Transverse colon (tissue), 4 donors: ENCODE measurements around the gene ZNF546. TPM values are rescaled to one million over a fixed set of nuclear protein-coding genes. Genes with fewer than 3 reads are reported as not detected.

Experiments used
- DNase-seq: peaks from one replicate; pipeline ENCODE4 v3.0.0-alpha.2; 2019
- H3K27ac ChIP-seq, 4 donors: fragments of 200-600 bp; sonication (generic); 2 replicates each; pipeline ENCODE4 v1.5.1; 2016 to 2018; ENCODE audit warnings: inconsistent platforms in 4 of 4
- H3K27me3 ChIP-seq: fragments of 200-600 bp; sonication (generic); 2 replicates; pipeline ENCODE4 v1.5.1; 2017; ENCODE audit warnings: inconsistent platforms
- H3K36me3 ChIP-seq, 4 donors: fragments of 200-600 bp; sonication (generic); 2 replicates each; pipeline ENCODE4 v1.5.1; 2017 to 2019; ENCODE audit warnings: inconsistent platforms in 4 of 4
- H3K4me1 ChIP-seq, 4 donors: fragments of 200-600 bp; sonication (generic); 2 replicates each; pipeline ENCODE4 v1.5.1; 2017 to 2020; ENCODE audit warnings: inconsistent platforms in 4 of 4
- H3K4me3 ChIP-seq, 4 donors: fragments of 200-600 bp; sonication (generic); 1 replicate in 1 of 4; 2 replicates in 3 of 4; pipeline versions ENCODE4 v1.5.1 to v1.6.1; 2017 to 2019; ENCODE audit warnings: inconsistent platforms in 4 of 4
- H3K9me3 ChIP-seq, 2 donors: fragments of 200-600 bp; sonication (generic); 2 replicates each; pipeline ENCODE4 v1.5.1; 2017 to 2019; ENCODE audit warnings: inconsistent platforms in 2 of 2
- CTCF ChIP-seq, 5 experiments: fragments of 200-600 bp in 3 of 5; fragments of 450-650 bp in 2 of 5; sonication (generic) in 3 of 5; IDR thresholded peaks; 1 replicate in 2 of 5; 2 replicates in 3 of 5; pipeline ENCODE4 v1.5.1; 2016 to 2017; ENCODE audit warnings: antibody characterized with exemption in 5 of 5, inconsistent platforms in 3 of 5, mild to moderate bottlenecking in 2 of 5, moderate library complexity in 1 of 5
- EP300 ChIP-seq: sonication (generic); formaldehyde crosslinking; IDR thresholded peaks from one replicate; pipeline ENCODE4 v1.6.1; 2017; ENCODE audit warnings: antibody characterized with exemption, low read depth
- POLR2A ChIP-seq: fragments of 450-650 bp; IDR thresholded peaks from one replicate; pipeline ENCODE4 v1.6.1; 2016; ENCODE audit warnings: antibody characterized with exemption, mild to moderate bottlenecking, moderate library complexity
- POLR2AphosphoS5 ChIP-seq, 3 donors: sonication (generic); formaldehyde crosslinking; IDR thresholded peaks; one replicate each; pipeline ENCODE4 v1.6.1; 2016; ENCODE audit warnings: antibody characterized with exemption in 3 of 3
- WGBS, 2 donors: methylation state at CpG; one replicate each; pipeline ENCODE4 v1.1.5; 2018; ENCODE audit warnings: low coverage in 1 of 2; 5-methylcytosine and 5-hydroxymethylcytosine counted together
- in situ Hi-C, 4 donors: fragments of 200-750 bp; cut with MboI; loops; one replicate each; pipeline versions ENCODE4 v1.15.0 to v1.15.1; 2017; ENCODE audit warnings: low sequenced_read_pairs in 3 of 4, low pct_ligation_motif_present in 1 of 4, low pct_unique_long_range_greater_than_20kb in 1 of 4
- intact Hi-C: fragments of 100-400 bp; cut with DNase I; formaldehyde crosslinking; loops from one replicate; pipeline ENCODE4 v1.15.1; 2023; ENCODE audit warnings: low total_unique reads
- total RNA-seq, 4 donors: library from RNA; depleted of rRNA; stranded (reverse); fragments of >200 nt; gene quantifications; one replicate each; pipeline ENCODE4 v1.1.0, GENCODE V29; 2016

The ZNF546 gene
- total RNA-seq, 4 donors from 2014 or later = 0.60 to 8.1 (median 2.4) TPM

GRCh38 chr19:39967561-39967960, 29.3 kb upstream of the ZNF546 start:
- intact Hi-C loops (loop anchor here (10.0 kb wide), 1 partner anchor 173 kb away; no protein-coding TSS in a partner anchor), in situ Hi-C loops (no loop called here)
- Histone ChIP-seq H3K36me3 (peaks cover 0 to 5% (median 0%) of the 10 kb centered on the region in 4 donors), H3K4me1 (peaks cover 15 to 38% (median 20%) of the 10 kb centered on the region in 4 donors), H3K27me3 (no peaks in the 10 kb centered on the region), H3K4me3 (no peak overlapping the region), H3K27ac (no peak overlapping the region), H3K9me3 (no peaks in the 10 kb centered on the region)
- DNase-seq = no peak
- WGBS, 2 donors = 86 to 90% methylated on average over 9 of the region's 9 CpGs
- TF ChIP-seq EP300 = no peak

DNA sequence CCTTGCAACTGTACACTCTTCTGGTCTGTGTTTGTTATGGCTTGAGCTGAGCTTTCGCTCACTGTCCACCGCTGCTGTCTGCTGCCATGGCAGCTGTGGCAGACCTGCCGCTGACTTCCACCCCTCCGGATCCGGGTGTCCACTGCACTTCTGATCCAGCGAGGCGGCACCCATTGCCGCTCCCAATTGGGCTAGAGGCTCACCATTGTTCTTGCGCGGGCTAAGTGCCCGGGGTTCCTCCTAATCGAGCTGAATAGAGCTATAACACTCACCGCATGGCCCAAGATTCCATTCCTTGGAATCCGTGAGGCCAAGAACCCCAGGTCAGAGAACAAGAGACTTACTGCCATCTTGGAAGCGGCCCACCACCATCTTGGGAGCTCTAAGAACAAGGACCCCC, 28.1 kb upstream of the ZNF546 start:
- in situ Hi-C loops = no loop called here
- DNase-seq = no peak
- intact Hi-C loops = loop anchor here (10.0 kb wide), 1 partner anchor 174 kb away; no protein-coding TSS in a partner anchor

GRCh38 chr19:39969266-39969665, 27.6 kb upstream of the ZNF546 start:
- Histone ChIP-seq H3K4me3 (no peak overlapping the region), H3K4me1 (peaks cover 15 to 28% (median 21%) of the 10 kb centered on the region in 4 donors), H3K9me3 (no peaks in the 10 kb centered on the region), H3K36me3 (peaks cover 0 to 19% (median 3%) of the 10 kb centered on the region in 4 donors), H3K27ac (peak overlapping the region; percentile 92 to 96 (median 94)), H3K27me3 (no peaks in the 10 kb centered on the region)
- no peak for TF ChIP-seq CTCF (IDR thresholded peaks at IDR 0.05)
- no peak for TF ChIP-seq POLR2AphosphoS5 (IDR thresholded peaks at IDR 0.05)
- no peak for TF ChIP-seq POLR2A
- TF ChIP-seq EP300 = no peak
- intact Hi-C loops (loop anchor here (10.0 kb wide), 1 partner anchor 174 kb away; no protein-coding TSS in a partner anchor), in situ Hi-C loops (no loop called here)
- 14 to 74% methylated on average over 1 to 6 of the region's 6 CpGs for WGBS, 2 donors
- no peak for DNase-seq

More for the DNA sequence above, 28.1 kb upstream of the ZNF546 start:
- 98 to 100% methylated on average over 4 to 15 of the region's 15 CpGs for WGBS, 2 donors
- Histone ChIP-seq H3K27ac (peak overlapping the region in 3 of 4 donors; percentile 92 to 96 (median 94)), H3K4me1 (peaks cover 15 to 32% (median 21%) of the 10 kb centered on the region in 4 donors), H3K36me3 (peaks cover 0 to 14% (median under 1%) of the 10 kb centered on the region in 4 donors), H3K27me3 (no peaks in the 10 kb centered on the region), H3K9me3 (no peaks in the 10 kb centered on the region), H3K4me3 (no peak overlapping the region)
- TF ChIP-seq CTCF (IDR thresholded peaks at IDR 0.05) (no peak), POLR2A (no peak), POLR2AphosphoS5 (IDR thresholded peaks at IDR 0.05) (no peak), EP300 (no peak)

DNA sequence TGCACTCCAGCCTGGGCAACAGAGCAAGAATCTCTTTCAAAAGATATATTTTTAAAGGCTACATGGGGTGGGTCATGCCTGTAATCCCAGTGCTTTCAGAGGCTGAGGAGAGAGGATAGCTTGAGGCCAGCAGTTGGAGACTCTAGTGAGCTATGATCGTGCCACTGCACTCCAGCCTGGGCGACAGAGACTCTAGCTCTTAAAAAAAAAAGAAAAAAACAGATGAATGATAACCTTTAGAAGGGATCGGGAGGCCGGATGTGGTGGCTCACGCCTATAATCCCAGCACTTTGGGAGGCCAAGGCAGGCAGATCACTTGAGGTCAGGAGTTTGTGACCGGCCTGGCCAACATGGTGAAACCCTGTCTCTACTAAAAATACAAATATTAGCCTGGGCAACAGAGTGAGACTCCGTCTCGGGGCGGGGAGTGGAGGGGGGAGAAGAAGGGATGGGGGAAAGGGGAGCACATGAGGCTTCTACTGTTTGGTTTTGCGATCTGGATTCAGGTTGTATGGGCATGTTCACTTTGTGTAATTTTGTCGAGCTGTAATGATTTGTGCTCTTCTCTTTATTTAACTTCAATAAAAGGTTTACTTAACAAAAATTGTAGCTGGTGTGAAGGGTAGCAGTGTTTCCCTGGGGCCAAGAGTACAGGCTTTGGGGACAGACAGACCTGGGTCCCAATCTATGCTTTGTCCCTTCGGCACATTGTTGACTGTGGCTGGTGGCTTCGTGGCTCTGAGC, 27.0 kb upstream of the ZNF546 start:
- WGBS, 2 donors = 65 to 70% methylated on average over 2 to 13 of the region's 13 CpGs
- H3K36me3 ChIP-seq = peaks cover 0 to 25% (median 5%) of the 10 kb centered on the region in 4 donors
- H3K27me3 ChIP-seq = no peaks in the 10 kb centered on the region
- H3K9me3 ChIP-seq = no peaks in the 10 kb centered on the region
- peaks cover 15 to 27% (median 21%) of the 10 kb centered on the region in 4 donors for H3K4me1 ChIP-seq
- in situ Hi-C loops = no loop called here
- DNase-seq = no peak
- TF ChIP-seq EP300 (no peak), POLR2A (no peak), CTCF (IDR thresholded peaks at IDR 0.05) (no peak), POLR2AphosphoS5 (IDR thresholded peaks at IDR 0.05) (no peak)
- H3K4me3 ChIP-seq = peak overlapping the region; percentile 60 to 81 (median 77)
- intact Hi-C loops = loop anchor here (10.0 kb wide), 1 partner anchor 175 kb away; no protein-coding TSS in a partner anchor
- H3K27ac ChIP-seq = peak overlapping the region; percentile 92 to 96 (median 94)
